ENCODE results near the gene STAT1. TPM values are rescaled to one million over a fixed set of nuclear protein-coding genes. Genes with fewer than 3 reads are reported as not detected.
"Not testable (repeated sequence)": the region's sequence is repeated elsewhere in the genome, so short reads cannot be mapped to it uniquely, and the experiment has no call there.

Gene STAT1
- total and polyA plus RNA-seq, 12 donors: 8.9 to 438 (median 48.6) TPM

DNA sequence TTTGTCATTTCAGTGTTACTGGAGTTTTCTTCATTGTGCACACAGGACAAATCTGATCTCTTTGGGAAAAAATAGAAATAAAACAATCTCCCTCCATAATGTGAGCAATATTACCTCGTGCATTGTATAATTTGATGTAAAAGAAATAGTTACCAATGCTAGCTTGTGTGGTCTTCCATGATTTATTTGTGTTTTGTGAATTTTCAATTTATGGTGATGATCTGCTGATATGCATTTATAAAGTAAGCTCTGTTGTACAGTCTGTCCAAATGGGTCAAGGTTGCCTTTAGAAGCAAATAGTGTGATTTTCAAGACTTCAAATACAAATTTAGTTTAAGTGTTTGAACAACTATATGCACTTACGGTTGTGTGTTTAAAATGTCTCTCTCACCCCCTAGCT is 50.9 kb downstream of the STAT1 start:
- DNase-seq (no peak), ATAC-seq (no peak)
- peaks cover 0 to 79% (median 29%) of the 10 kb centered on the region in 9 donors for H3K36me3 ChIP-seq
- intact Hi-C loops (cut with DNase I): no loop called here
- H3K27me3 ChIP-seq: no peaks in the 10 kb centered on the region
- TF ChIP-seq, protein P1, sequence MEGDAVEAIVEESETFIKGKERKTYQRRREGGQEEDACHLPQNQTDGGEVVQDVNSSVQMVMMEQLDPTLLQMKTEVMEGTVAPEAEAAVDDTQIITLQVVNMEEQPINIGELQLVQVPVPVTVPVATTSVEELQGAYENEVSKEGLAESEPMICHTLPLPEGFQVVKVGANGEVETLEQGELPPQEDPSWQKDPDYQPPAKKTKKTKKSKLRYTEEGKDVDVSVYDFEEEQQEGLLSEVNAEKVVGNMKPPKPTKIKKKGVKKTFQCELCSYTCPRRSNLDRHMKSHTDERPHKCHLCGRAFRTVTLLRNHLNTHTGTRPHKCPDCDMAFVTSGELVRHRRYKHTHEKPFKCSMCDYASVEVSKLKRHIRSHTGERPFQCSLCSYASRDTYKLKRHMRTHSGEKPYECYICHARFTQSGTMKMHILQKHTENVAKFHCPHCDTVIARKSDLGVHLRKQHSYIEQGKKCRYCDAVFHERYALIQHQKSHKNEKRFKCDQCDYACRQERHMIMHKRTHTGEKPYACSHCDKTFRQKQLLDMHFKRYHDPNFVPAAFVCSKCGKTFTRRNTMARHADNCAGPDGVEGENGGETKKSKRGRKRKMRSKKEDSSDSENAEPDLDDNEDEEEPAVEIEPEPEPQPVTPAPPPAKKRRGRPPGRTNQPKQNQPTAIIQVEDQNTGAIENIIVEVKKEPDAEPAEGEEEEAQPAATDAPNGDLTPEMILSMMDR (IDR thresholded peaks at IDR 0.05): no peak
- peaks cover 0 to 17% (median 6%) of the 10 kb centered on the region in 9 donors for H3K4me1 ChIP-seq
- H3K9me3 ChIP-seq: no peaks in the 10 kb centered on the region
- H3K27ac ChIP-seq: no peak overlapping the region
- no peak overlapping the region for H3K4me3 ChIP-seq
- WGBS, 2 donors: 82 to 89% methylated on average over 2 of the region's 2 CpGs

DNA sequence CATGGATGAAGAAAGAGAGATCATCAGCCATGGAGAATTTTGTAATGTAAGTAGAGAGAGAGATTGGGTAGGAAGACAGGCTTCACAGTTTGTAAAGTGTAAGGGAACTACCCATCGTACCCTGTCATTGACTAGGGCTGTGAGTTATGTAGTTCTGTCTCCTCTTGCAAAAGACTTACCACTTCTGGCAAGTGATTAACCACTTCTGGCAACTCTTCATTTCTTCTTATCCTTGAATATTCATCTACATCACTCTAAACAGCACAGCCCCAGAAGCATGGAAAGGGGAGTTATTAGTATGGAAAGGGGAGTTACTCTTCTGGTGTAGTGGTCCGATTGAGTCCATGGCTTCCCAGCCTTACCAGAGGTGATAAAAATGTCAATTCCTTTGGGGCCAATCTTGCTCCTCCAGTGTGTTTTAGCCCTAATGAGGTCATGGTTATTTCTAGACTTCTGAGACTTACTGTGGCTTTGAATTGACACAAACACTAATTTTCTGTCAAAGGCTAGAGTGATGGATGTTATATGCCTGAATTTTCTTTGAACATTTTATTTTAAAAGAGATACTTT is 52.0 kb downstream of the STAT1 start:
- DNase-seq (no peak), ATAC-seq (peak in 6 of 8 donors; percentile 17 to 60 (median 31))
- intact Hi-C loops (cut with DNase I): no loop called here
- Histone ChIP-seq H3K27ac (no peak overlapping the region), H3K4me3 (no peak overlapping the region), H3K9me3 (peaks cover 0 to 6% (median 0%) of the 10 kb centered on the region in 11 donors), H3K4me1 (peaks cover 0 to 17% (median 6%) of the 10 kb centered on the region in 9 donors), H3K27me3 (no peaks in the 10 kb centered on the region), H3K36me3 (peaks cover 0 to 68% (median 23%) of the 10 kb centered on the region in 9 donors)
- 57 to 60% methylated on average over 2 of the region's 2 CpGs for WGBS, 2 donors
- TF ChIP-seq, protein P1 (IDR thresholded peaks at IDR 0.05): no peak

DNA sequence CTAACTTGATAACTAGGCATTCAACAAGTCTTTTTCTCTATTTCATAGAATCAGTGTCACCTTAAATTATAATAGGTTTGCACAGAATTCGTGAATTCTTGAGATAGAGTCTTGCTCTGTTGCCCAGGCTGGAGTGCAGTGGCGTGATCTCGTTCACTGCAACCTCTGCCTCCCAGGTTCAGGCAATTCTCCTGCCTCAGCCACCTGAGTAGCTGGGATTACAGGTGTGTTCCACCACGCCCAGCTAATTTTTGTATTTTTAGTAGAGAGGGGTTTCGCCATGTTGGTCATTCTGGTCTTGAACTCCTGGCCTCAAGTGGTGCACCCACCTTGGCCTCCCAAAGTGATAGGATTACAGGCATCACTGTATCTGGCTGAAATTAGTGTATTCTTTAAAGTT is 52.9 kb downstream of the STAT1 start:
- H3K4me3 ChIP-seq; H3K27ac ChIP-seq; DNase-seq; H3K27me3 ChIP-seq; intact Hi-C loops (cut with DNase I); ATAC-seq: not testable (repeated sequence)
- WGBS, 2 donors: 97 to 99% methylated on average over 5 of the region's 5 CpGs
- Histone ChIP-seq H3K4me1 (peaks cover 0 to 17% (median 6%) of the 10 kb centered on the region in 9 donors), H3K36me3 (peaks cover 0 to 60% (median 23%) of the 10 kb centered on the region in 9 donors), H3K9me3 (peaks cover 0 to 15% (median 2%) of the 10 kb centered on the region in 11 donors)

DNA sequence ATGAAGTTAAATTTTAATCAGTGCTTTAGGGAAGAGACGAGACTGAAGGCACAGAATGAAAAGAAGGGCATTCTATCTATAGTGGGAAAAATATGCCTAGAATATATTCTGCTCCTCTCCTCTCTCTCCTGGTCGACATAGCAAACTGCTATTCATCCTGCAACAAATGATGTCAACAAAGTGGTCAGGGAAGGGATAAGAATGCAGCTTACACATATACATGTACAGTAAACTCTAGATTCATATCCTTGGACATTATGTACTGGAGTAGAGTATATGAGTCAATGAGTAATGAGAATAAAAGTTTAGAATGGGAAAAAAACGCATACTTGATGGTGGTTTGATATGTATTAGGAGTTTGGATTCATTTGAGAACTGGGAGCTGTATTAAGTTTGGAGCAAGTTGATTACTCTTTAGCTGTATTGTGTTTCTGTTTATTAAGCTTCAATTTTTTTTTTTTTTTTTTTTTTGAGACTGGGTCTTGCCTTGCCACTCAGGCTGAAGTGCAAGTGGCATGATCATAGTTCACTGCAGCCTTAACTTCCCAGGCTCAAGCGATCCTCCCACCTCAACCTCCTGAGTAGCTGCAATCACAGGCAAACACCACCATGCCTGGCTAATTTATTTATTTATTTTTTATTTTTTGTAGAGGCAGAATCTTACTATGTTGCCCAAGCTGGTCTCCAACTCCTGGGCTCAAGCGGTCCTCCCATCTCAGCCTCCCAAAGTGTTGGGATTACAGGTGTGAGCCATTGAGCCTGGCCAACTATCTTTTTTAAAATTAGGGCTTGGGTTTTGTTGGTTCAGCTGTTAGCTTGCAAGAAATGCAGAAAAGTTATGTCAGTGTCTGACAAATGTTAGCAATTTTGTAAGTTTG is 53.8 kb downstream of the STAT1 start:
- H3K4me1 ChIP-seq: peaks cover 0 to 17% (median 6%) of the 10 kb centered on the region in 9 donors
- 81 to 83% methylated on average over 5 of the region's 5 CpGs for WGBS, 2 donors

More for the DNA sequence above, 53.8 kb downstream of the STAT1 start:
- TF ChIP-seq, protein P1 (IDR thresholded peaks at IDR 0.05): no peak
- intact Hi-C loops (cut with DNase I): no loop called here
- peaks cover 0 to 25% (median 2%) of the 10 kb centered on the region in 11 donors for H3K9me3 ChIP-seq
- DNase-seq (no peak), ATAC-seq (no peak)
- H3K27ac ChIP-seq: no peak overlapping the region
- no peaks in the 10 kb centered on the region for H3K27me3 ChIP-seq
- no peak overlapping the region for H3K4me3 ChIP-seq
- H3K36me3 ChIP-seq: peaks cover 0 to 50% (median 17%) of the 10 kb centered on the region in 9 donors
